Effector CD8-positive, alpha-beta T cell (primary cell): ENCODE measurements around the gene B4GALT2.

ENCODE experiments used
- DNase-seq: peaks from one replicate; lab custom pipeline; 2025; lab: John Stamatoyannopoulos, UW

The B4GALT2 gene

DNA sequence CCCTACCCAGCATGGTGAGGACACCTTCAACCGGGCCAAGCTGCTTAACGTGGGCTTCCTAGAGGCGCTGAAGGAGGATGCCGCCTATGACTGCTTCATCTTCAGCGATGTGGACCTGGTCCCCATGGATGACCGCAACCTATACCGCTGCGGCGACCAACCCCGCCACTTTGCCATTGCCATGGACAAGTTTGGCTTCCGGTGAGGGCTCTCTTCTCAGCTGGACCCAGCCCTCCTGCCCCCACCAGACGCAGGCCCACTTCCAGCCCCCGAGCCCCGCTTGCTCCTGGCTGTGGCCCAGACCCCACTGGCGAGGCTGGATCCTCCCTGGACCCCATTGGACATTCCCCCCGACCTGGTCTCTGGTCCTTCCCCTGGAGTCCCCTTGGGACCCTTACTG, 5.8 kb downstream of the B4GALT2 start:
- no peak for DNase-seq

DNA sequence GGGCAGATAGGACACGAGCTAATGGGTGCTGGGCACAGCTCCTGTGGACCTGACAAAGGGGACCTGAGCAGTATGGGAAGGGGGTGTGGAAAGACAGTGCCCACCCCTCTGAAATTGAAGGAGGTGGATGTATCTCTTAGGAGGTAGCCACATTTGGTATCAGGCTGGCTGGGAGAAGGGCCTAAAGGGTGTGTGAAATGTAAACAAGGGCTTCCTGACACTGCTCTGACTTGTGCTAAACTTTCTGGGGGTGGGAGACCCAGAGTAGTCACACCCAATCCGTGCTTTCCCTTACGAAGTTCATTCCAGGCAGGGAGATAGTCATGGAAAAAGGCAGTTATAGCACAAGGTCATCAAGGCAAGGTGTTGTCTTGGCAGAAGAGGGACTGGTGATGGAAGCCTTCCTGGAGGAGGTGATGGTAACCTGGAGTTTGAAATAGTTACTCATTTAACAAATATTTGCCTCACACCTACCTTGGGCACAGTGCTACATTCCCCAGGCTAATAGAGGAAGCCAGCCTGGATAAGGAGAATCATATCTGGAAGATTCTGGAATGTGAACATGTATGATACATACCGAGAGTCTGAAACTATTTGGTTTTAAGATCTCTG, 7.1 kb downstream of the B4GALT2 start:
- no peak for DNase-seq

DNA sequence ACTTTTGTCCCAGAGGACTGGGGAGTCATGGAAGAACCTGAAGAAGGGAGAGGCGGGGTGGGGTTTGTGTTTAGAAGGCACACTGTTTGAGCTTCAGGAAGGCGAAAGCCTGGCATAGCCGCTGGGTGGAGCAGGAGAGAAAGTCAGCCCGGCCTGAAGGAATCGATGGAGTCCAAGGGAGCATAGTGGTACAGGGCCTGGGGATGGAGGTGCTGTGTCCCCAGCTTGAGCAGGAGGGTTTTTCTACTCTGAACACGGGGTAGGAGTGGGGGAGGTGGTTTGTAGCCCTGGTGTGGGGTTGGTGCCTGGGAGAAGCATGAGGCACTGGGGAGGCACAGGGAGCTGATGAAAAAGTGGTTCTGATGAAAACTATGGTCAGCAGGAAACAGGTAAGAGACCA, 7.7 kb downstream of the B4GALT2 start:
- no peak for DNase-seq

DNA sequence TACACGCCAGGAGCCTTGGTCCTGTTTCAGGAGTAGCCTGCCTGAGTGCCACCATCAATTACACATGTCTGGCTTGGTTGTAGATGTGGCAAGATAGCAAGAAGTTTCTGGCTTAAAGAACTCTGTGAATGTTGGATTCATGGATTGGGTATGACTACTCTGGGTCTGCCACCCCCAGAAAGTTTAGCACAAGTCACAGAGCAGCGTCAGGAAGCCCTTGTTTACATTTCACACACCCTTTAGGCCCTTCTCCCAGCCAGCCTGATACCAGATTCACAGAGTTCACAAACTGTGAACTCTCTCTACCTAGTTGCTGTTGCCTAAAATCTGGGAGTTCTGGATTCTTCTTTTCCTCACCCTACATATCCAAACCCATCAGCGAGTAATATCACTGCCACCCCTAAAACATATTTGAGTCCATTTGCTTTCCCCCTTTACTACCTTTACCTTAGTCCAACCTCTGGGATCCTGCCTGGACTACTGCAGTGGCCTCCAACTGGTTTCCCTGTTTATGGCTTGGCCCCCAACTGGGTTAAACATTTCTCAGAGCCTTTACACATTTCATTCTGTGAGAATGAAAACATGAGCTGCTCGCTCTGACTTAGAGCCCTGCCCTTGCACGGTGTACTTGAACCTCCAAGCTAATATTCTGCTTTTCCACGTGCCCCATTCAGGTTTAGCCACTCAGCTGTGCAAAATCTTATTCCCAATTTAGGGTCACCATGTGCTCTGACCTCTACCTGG, 8.3 kb downstream of the B4GALT2 start:
- DNase-seq: no peak

DNA sequence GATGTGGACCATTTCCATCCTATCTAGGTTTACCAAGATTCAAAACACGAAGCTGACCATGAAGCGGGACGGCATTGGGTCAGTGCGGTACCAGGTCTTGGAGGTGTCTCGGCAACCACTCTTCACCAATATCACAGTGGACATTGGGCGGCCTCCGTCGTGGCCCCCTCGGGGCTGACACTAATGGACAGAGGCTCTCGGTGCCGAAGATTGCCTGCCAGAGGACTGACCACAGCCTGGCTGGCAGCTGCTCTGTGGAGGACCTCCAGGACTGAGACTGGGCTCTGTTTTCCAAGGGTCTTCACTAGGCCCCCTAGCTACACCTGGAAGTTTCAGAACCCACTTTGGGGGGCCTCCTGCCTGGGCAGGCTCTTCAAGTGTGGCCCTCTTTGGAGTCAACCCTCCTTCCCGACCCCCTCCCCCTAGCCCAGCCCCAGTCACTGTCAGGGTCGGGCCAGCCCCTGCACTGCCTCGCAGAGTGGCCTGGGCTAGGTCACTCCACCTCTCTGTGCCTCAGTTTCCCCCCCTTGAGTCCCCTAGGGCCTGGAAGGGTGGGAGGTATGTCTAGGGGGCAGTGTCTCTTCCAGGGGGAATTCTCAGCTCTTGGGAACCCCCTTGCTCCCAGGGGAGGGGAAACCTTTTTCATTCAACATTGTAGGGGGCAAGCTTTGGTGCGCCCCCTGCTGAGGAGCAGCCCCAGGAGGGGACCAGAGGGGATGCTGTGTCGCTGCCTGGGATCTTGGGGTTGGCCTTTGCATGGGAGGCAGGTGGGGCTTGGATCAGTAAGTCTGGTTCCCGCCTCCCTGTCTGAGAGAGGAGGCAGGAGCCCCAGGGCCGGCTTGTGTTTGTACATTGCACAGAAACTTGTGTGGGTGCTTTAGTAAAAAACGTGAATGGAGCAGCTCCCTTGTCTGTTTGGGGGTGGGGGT, 11.5 kb downstream of the B4GALT2 start:
- DNase-seq: no peak

DNA sequence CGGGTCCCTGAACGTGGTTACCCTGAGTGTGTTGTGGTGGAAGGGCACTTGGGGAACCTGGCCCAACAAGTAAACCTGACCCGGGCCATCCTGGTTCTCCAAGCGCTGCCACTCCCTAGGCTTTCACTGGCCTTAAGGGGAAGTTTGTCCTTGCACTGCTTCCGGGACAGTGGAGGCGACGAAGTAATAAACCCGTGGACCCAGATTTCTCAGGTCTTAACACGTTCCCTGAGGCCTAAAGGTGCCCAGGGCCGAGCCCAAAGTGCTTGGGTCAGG, 12.1 kb downstream of the B4GALT2 start:
- no peak for DNase-seq

DNA sequence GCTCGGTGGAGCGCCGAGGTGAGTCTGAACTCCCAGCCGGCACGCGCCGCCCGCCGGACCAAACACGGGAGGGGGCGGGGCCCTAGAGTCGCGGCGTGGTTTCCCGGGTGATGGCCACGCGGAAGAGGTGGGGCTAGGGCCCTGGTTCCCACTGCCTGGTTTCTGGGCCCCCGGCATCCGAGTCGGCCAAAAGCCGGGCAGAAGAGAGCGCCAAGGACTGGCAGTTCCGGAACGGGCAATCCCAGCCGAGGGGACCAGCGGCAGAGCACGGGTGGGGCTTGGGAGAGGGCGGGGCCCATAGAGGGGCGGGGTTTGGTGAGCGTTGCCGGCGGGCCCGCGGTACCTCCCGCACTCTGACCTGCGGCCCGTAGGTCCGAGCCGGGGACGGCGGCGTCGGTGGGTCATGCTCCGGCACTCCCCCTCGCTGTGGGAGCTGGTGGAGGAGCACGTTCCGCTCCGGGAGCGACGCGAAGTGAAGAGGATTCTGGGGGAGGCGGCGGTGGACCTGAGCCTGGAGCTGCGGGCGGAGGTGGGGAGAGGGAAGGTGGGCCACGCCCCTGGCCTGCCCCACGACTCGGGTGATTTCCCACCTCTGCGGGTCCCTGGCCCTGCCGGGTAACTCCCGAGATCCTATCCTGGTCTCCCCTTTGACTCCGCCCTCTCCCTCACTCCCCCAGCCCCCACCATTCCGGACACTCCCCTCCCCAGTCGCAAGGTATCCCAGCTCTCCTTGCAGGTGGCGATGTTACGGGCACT, 12.6 kb downstream of the B4GALT2 start, which contains the start of gene CCDC24:
Gene CCDC24 (plus strand): TSS at position 124 of the 756 bp plus-strand sequence. CDS start 280 bp downstream, at position 404.
- peak; percentile 63 for DNase-seq

DNA sequence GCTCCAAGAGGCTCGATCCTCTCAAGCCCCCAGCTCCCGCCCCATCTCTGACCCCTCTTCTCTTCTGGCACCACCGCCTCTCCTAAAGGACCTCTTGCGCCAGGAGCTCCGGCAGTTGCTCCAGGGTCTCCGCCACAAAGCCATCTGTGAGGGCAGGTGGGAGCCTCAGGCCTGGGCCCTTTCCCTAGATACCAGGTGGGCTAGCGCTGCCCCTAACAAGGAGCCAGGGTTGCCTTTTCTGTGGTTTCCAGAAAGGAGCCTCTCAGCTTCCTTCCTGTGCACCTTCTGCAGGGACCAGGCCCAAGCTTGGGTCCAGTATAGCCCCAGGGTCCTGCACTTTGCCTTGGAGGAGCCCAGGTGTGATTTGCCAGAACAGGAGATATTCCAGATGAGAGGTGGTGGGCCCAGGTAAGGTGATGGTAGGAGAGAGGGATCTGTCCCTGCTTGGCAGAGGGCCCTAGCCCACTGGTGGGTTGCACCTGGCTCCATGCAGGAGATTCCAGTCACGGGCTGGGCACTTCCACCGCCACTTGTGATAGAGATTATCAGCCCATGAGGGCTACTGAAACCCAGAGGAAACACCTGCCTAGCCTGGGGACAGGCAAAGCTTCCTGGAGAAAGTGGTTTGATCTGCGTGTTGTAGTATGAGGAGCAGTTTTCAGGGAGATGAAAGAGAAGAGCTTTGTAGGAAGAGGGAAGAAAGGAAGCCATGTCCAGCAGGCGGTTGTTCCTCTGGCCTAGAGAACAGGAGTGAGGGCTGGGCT, 13.4 kb downstream of the B4GALT2 start:
- DNase-seq: no peak

DNA sequence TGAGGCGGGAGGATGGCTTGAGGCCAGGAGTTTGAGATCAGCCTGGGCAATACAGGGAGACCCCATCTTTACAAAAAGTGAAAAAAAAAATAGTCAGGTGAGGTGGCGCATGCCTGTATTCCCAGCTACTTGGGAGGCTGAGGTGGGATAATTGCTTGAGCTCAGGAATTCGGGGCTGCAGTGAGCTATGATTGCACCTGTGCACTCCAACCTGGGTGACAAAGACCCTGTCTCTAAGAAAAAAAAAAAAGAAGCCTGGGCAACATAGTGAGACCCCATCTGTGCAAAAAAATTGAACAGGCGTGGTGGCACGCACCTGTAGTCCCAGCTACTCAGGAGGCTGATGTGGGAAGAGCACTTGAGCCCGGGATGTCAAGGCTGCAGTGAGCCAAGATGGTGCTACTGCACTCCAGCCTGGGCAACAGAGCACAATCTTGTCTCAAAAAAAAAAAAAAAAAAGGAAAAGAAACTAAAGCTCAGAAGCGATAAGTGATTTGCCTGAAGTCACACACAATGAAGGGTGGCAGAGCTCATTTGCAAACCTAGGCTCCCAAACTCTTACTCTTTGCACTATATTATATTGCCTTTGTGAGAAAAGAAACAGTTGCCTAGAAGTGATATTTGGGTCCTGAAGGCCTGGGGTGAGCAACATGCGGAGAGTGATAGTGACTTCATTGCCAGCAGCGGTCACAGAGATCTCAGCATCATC, 14.3 kb downstream of the B4GALT2 start:
- DNase-seq: no peak

DNA sequence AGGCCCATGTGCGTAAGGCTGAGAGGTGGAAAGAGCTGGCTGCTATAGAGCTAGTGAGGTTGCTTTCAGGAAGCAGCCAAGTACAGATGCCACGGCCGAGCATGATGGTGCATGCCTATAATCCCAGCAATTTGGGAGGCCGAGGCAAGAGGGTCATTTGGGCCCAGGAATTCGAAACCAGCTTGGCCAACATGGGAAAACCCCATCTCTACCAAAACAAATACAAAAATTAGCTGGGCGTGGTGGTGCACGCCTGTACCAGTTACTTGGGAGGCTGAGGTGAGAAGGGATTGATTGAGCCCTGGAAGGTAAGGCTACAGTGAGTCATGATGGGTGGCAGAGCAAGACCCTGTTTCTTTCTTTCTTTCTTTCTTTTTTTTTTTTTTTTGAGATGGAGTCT, 15.1 kb downstream of the B4GALT2 start:
- DNase-seq: no peak

DNA sequence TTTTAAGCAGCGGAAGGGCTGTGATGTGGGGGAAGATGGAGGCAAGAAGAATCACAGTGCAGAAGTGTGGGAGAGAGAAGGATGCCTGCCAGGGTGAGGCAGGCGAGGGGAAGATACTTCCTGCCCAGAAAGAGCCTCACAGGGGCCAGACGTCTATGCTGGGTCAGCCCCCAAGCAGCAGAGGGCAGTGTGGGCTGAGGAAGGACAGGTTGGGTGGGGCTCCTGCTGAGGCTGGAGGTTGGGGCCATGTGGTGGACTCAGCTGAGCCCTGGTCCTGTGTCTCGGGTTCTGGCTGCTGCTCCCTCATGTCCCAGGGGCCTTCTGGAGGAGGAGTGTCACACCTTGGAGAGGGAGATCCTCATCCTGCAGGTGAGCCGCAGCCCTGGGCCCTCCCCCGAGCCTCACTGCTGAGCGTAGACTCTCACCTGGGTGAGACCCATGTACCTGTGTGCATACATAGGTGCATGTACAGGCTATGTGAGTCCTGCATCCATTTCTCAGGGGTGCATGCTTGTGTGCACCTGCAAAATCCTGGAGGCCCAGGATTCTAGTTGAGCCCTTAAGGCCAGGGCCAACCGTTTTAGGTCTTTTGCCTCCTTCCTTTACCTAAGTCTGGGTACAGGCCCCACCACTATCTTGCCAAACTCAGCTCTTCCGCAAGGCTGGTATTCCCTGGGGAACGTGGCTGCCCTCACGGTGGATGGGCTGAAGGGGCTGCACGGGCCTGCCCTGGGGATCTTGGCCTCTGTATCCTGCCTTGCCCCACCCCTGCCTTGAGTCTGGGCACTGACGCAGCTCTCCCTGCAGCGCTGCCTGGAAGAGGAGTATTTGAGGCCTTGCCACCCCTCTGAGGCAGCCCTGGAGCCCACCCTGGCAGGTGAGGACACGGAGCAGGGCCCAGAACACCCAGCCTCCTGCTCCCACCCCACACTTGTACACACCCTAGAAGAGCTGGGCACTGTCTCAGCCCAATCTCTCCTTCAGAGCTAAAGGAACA, 16.1 kb downstream of the B4GALT2 start:
- DNase-seq: no peak

DNA sequence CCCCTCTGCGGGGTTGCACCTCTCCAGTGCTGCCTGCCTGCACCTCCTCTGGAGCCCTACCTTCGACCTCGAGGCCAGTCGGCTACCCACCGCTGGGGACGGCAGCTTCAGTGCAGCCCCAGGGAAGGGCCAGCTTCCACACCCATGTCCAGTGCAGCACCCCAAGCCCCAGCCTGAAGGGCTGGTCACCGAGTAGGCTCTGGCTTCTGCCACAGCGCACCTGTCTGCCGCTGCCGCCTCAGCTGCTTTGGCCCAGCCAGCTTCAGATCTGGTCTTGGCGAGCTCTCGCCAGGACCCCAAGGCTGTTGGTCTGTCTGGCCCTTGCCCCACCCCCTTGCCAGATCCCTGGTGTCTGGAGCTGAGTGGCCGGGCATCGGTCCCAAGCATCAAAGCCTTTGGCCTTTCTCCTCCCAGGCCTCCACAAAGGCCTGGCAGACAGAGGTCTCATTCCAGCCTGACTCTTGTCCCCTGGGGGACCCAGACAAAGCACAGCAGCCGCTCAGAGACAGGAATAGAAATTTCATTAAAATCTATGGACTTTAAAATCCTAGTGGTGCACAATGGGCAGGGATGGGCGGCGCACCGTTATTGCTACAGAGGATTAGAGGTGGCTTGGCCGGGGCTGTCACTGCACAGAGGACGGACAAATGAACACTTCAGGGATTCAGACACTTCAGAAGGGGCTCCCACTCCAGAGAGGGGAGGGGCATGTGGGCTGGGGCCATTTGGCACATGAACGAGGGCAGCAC, 17.1 kb downstream of the B4GALT2 start:
- DNase-seq: no peak

DNA sequence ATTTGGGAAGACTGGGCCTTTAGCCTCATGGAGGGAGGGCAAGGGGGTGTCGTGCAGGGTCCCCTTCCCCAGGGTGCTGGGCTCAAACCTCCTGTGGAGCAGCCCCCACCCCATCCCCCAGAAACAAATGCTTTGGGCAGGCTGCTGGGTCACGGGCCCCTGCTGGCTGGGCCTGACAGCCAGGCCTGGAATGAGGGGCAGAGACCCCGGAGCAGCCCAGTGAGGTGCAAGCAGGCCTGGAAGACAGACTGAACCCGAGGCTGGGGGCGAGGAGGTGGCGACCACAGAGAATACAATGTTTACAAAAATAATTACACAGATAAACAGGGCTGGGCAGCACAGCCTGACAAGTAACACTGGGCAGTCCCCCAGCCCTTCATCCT, 17.7 kb downstream of the B4GALT2 start:
- no peak for DNase-seq

DNA sequence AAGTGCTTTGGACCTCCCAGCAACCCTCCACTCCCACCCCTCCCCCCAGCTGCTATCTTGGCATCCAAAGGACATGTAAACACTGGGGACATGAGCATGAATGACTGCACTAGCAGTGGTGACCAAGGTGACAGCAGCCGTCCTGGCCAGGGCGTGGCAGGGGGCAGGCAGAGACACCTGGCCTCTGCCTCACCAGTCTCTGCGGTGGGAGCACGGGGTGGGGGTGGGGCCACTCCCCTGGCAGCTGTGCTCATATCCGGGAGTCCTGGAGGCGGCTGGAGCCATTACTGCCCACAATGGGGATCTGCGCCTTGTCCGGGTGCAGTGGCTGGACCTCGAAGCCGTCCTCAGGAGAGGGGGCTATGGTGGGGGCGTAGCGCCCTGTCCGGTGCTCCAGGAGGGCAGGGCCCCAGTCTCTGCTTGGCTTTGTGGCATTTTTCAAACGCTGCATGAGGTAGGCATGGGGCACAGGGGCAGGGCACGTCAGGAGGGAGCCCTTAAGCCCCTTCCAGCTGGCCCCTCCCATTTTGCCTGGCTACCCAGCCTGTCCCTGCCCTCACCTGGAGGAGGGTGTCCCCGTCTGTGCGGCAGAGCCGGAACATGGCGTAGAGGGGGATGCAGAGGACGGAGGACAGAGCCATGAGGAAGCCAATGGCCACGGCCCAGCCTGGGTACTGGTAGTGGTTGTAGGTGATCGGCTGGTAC, 18.4 kb downstream of the B4GALT2 start:
- DNase-seq: no peak

DNA sequence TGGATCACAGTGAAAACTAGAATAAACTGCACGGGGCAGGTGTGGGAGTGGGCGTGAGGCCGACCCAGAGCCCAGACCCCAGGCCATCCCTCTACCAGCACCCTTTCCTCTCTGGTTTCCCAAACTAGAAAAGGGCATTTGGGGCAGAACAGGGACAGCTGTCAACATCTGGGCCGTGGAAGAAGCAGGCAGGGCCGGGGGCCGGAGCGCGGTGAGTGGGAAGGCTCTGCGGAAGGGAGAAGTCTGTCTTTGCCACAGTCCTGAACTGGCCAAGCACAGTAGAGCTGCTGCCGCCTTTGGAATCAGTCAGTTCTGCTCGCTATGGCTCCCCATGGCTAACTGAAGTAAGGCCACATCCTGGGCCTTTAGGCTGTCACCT, 19.0 kb downstream of the B4GALT2 start:
- DNase-seq: no peak

DNA sequence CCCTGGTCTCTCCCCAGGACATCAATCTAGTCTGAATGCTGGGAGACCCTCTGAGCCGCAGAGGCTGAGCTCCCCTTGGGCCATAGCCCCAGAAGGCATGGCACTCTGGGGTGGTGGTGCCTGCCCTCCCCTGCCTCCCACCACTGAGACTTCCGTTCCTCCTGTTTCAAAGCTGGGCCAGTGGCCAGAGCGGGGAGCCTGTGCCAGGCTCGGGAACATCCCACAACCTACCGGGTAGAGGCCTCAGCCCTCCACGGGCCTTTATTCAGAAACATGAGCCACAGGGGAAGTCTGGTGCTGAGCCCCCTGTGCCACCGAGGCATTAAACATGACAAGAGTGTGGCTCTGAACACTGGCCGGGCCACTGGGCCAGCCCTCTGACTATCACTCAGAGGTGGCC, 20.4 kb downstream of the B4GALT2 start:
- no peak for DNase-seq

DNA sequence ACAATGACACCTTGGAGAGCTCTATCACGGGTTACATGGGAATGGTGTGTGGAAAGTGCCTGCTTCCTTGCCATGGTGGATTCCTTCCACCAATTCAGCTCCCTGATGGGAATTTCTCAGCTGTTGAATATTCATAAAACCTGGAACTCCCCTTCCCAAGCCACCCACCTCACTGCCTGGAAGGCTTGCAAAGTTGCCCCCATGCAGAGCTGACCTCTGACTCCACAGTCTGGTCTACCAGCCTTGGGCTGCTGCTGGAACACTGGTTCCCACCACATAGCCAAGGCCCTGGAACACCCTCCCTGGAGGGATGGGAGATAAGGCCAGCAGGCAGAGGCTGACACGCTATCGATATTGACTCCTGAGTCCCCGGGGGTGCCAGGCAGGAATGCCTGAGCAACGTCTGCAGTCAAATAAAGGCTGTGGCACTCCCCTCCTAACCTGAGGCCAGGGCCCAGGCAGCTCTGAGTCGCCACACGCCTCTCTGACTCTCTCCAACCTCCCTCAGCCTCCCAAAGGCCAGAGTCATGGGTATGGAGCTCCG, 21.2 kb downstream of the B4GALT2 start:
- DNase-seq: no peak

DNA sequence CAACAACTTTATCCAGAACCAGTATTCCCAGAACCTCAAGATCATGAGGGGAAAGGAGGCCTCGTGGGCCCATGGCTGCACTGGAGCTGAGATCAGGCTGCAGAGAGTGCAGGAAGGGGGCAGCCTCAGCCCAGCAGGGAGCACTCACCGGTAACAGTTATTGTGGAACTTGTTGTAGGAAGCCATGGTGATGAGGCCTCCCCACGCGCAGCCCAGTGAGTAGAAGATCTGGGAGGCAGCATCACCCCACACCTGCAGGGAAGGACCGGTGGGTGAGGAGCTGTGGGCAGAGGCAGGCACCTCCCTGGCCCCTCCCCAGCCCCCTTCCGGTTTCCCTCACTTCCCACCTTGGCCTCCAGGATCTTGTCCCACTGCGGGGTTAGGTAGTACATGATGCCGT, 23.2 kb downstream of the B4GALT2 start:
- DNase-seq: no peak
